GM19023 (cell line): ENCODE results near the gene TRAPPC13.
"Not testable (repeated sequence)": the region's sequence is repeated elsewhere in the genome, so short reads cannot be mapped to it uniquely, and the experiment has no call there.

Experiments used
- ATAC-seq: cut with Tn5 transposase; IDR thresholded peaks from one replicate; pipeline ENCODE4 v1.9.1; 2021; ENCODE audit warnings: mild to moderate bottlenecking, moderate library complexity; ENCODE audit not compliant: unreplicated experiment

Gene TRAPPC13, protein sequence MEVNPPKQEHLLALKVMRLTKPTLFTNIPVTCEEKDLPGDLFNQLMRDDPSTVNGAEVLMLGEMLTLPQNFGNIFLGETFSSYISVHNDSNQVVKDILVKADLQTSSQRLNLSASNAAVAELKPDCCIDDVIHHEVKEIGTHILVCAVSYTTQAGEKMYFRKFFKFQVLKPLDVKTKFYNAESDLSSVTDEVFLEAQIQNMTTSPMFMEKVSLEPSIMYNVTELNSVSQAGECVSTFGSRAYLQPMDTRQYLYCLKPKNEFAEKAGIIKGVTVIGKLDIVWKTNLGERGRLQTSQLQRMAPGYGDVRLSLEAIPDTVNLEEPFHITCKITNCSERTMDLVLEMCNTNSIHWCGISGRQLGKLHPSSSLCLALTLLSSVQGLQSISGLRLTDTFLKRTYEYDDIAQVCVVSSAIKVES

DNA sequence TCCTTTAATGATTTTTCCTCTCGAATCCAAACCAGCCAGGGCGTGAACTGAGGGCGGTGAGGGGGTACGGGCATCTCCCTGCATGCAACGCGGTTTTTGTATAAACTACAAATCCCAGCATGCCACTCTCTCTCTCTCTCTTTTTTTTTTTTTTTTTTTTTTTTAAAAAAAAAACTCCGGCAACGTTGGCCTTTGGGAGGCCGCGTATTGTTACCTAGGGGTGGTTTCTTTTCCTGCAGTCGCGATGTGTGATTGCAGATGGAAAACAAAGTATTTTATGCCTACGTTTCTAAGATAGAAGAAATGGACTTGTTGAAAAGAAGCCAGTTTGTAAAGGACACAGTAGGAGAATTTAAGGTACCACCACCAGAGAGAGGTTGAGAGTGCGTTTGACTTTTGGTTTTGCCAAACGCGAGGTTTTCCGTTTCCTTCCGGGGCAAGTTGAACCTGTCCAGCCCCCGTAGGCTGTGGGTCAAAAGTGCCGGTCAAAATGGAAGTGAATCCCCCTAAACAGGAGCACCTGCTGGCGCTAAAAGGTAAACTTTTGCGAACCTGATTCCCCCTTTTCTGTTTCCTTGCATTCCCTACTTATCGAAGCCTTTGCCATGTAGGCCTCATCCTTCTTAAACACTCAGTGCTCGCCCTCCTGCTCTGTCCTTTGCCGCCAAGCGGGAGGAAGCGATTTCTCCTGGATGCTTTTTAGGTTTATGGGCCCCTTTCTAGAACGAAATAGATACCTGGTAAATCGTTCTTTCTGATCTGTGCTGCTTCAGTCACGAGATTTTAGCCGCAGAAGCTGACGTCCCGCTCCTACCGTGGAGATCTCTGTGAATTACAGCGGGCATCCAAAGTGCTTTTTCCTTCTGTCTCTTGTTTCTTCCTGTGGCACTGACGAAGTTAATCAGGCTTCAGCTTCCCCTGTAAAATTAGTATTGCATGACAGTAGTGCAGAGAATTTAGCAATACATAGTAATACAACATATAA is at the start of gene TRAPPC13, which contains the start of gene SHLD3:
Gene TRAPPC13 (plus strand): TSS at position 457 of the 985 bp plus-strand sequence. CDS start 34 bp downstream, at position 491.
Gene SHLD3 (plus strand): TSS at position 457 of the 985 bp plus-strand sequence. CDS start 4,561 bp downstream, outside the sequence.
- ATAC-seq, result peak; percentile 75

DNA sequence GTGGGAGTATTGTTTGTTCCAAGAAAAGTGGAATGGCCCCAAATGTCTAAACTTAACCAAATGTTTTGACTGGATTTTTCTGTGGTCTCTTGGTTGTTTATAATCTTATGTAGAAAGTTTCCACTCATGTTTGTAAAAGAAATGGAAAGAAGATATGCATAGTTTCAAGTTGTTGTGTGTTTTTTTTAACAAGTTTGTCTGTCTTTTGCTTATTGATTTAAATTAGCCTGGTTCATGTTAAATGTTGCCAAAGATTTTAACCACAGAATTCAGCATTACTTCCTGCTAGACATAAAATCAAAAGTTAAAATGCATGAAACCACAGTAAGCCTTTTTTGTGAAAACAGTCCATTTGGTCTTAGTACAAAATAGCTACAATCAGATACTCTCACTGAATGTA is 47.7 kb upstream of the TRAPPC13 start:
- ATAC-seq, result no peak

DNA sequence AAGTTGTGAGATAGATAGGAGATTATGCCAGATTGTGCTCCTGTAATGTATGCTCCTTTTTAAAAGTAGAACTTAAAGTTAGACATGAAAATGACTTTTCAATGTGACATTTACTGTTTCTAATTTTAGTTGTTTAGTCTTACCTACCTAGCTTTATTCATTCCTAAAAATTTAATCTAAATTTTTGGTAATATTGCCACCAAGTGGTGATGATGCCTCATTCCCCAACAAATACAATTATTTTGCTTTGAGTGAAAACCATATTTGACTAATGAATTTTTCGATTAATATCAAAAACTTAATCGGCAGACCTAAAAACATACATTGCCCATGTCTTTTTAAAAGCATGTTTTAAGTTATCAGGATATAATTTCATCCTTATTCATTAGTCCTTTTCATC is 36.1 kb upstream of the TRAPPC13 start:
- ATAC-seq, result no peak

DNA sequence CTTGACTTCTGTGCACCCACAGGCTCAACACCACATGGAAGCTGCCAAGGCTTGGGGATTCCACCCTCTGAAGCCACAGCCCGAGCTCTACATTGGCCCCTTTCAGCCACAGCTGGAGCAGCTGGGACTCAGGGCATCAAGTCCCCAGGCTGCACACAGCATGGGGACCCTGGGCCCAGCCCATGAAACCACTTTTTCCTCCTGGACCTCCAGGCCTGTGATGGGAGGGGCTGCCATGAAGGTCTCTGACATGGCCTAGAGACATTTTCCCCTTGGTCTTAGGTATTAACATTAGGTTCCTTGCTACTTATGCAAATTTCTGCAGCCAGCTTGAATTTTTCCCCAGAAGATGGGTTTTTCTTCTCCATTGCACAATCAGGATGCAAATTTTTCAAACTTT is 23.1 kb upstream of the TRAPPC13 start:
- ATAC-seq, result not testable (repeated sequence)

DNA sequence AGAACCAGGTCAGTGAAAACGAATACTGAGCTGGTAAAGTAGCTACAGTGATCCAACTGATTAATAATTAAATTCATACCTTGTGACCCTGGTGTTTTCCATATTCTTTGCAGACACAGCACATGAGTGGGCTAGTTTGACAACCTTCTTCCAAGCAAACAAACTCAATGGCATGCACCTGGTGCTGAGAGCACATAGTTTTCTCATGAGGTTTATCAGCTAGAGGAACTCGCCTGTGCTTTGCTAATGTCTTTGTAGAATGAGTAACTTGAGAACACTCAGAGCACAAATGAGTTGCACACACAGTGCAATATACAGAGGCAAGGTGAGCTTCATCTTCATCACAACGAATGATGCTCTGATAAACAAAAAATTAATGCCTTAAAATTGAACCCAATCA is 13.3 kb upstream of the TRAPPC13 start:
- ATAC-seq, result no peak

DNA sequence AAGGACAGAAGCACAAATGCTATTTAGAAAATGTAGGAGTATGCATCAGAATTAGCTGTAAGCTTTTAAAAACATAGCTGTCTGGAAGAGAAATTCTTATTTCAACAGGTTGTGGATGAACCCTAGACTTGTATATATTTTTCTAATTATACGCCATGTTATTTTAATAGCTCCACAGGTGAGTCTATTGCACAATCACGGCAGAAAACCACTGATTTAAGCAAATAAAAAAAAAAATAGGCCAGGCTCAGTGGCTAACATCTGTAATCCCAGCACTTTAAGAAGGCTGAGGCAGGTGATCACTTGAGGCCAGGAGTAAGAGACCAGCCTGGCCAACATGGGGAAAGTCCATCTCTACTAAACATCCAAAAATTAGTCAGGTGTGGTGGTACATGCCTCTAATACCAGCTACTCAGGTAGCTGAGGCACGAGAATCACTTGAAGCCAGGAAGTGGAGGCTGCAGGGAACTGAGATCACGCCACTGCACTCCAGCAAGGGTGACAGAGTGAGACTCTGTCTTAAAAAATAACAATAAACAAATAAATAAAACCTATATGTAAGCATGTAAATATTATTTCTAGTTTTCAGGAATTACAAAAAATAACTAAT is 12.4 kb upstream of the TRAPPC13 start:
- no peak for ATAC-seq

DNA sequence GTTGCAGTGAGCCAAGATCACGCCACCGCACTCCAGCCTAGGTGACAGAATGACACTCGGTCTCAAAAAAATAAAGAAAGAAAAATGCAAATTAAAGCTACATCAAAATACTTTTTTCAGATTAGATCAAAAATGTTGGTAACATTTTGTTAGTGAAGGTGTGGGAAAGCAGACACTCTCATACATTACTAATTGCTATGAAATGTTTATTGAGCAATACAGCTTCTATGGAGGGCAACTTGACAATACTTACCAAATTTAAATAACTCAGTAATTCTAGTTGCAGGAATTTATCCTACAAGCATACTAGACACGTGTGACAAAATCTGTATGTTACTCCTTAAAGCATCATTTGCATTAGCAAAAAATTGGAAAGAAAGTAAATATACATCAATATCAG is 4.8 kb upstream of the TRAPPC13 start:
- ATAC-seq, result no peak

DNA sequence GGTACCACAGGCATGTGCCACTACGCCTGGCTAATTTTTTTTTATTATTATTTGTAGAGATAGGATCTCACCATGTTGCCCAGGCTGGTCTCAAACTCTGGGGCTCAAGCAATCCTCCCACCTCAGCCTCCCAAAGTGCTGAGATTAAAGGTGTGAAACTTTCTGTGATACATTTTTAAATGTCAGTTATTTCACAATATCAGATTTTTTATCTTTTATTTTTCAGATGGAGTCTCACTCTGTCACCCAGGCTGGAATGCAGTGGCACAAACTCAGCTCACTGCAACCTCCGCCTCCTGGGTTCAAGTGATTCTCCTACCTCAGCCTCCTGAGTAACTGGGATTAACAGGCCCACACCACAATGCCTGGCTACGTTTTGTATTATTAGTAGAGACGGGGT is 2.9 kb upstream of the TRAPPC13 start:
- ATAC-seq, result not testable (repeated sequence)

DNA sequence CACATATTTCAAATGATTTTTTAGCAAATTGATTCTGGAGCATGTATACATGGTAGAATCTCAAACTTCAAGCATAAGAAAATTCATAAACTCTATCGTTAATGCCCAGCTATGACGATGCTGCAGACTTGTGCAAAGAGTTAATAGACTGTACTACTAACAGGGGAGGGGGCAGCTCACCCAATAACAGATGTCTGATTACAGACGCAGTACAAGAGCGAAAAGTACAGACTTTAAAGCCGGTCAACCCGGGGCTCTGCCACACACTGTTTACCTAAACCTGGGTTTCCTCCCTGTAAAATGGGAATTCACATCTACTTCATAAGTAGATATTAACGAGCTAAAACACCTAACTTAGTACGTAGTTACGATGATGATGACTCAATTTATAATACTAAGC is 1.3 kb upstream of the TRAPPC13 start:
- no peak for ATAC-seq

DNA sequence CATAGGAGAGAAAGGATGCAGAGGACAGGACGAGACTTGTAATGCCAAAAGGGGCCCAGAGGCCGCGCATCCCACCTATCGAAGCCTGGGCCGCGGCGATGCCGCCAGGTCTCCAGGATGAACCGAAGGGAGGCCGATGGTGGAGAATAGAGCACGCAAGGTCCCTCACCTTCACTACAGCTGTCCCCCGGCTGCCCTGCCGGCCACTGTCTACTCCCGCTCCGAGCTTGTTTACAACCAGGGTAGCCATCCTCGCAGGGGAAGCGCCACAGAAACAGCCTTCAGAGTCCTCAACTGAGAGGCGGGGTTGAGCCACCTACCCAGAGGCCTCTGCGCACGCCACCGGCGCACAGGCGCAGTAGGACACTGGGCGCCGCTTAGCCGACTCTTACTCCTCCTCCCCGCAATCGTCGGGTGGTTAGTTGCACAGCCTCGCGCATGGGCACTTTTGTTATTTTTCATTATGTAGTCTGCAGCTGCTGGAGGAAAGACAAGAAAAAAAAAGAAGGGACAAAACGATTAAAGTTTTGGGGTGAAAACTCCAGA is 729 bp upstream of the TRAPPC13 start, which contains the start of gene TRIM23:
Gene TRIM23 (minus strand): TSS at position 309 of the 546 bp plus-strand sequence. CDS start 59 bp downstream, at position 250.
- ATAC-seq, result peak; percentile 96

DNA sequence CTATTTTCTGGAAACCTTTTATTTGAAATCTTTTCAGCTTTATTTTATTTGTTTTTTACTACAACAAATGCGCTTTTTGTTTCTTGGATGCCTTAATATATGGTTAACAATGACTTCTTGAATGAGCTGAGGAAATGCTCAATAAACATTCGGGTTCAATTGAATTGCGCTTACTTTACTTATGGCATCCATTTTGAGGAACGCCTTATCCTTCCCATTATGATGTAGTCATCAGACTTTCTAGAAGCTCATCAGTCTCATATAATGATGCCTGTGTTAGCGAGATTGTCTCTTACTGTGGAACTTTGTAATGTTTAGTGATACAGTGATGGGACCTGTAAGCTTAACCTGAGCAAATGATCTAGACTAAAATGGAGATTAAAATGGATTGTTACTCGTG is 916 bp downstream of the TRAPPC13 start:
- ATAC-seq, result no peak

DNA sequence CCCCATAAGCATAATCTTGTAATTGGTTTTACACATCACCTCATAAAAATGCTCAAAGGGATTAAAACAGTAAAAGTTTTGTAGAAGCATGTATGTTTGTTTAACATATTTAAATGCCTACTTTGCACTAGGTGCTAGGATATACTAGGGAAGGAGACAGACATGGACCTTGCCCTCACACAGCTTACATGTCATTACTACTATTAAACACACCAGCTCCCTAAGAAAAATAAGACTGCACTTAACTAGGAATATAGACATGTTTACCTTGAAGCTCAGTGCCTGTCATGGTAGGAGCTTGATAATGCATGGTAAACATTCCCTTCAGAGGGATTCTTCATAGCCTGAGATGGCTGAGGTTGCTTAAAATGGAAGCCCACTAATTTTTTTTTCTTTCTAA is 6.2 kb downstream of the TRAPPC13 start:
- ATAC-seq, result no peak

DNA sequence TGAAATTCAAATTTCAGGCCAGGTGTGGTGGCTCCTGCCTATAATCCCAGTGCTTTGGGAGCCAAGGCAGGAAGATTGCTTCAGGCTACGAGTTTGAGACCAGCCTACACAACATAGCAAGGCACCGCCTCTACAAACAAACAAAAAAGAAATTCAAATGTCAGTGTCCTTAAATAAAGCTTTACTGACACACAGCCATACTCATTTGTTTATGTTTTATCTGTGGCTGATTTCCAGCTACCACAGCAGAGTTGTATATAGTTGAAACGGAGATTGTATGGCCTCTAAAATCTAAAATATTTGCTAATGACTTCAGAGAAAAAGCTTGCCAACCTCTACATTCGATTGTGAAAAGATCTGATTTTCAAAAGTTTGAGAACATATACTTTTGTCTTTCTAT is 15.4 kb downstream of the TRAPPC13 start:
- ATAC-seq, result no peak

DNA sequence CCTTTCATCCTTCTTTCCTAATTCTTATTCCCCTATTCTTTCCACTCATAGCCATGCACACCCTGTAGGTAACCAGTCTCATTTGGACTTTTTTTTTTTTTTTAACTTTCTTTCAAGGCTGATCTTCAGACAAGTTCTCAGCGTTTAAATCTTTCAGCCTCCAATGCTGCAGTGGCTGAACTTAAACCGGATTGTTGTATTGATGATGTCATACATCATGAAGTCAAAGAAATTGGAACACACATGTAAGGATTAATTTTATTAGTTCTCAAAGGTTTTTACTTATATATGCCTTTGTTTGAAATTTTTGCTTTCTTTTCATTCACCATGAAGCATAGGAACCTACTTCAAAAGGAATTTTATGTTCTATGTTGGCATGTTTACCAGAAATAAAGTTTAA is 22.1 kb downstream of the TRAPPC13 start:
- no peak for ATAC-seq

DNA sequence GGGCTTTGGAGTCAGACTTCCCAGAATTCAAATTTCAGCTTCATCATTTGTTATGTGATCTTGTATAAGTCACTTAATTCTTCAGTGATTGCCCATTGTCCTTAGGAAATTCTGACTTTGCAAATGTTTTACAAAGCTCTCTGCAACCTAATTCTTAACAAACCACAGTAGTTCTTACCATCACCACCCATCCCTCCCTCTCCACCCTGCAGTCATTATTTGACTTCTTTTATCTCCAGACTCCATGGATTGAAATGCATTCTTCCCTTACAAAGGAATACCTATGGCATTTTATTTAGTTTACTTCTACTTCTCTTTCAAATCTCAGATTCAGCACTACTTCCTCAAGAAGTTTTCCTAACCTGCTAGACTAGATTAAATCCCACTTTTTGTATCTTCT is 23.1 kb downstream of the TRAPPC13 start:
- no peak for ATAC-seq

DNA sequence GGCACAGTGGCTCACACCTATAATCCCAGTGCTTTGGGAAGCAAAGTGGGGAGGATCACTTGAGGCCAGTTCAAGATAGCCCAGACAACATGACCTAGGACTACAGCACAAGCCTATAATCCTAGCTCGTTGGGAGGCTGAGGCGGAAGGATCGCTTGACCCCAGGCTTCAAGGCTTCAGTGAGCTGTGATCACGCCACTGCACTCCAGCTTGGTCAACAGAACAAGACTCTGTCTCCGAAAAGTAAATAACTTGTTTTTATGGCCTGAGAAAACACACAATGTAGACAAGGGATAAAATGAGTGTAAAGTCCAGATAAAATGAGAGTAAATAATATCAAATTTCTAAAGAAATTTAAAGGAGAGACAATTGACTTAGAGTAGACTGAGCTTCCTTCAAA is 26.3 kb downstream of the TRAPPC13 start:
- no peak for ATAC-seq

DNA sequence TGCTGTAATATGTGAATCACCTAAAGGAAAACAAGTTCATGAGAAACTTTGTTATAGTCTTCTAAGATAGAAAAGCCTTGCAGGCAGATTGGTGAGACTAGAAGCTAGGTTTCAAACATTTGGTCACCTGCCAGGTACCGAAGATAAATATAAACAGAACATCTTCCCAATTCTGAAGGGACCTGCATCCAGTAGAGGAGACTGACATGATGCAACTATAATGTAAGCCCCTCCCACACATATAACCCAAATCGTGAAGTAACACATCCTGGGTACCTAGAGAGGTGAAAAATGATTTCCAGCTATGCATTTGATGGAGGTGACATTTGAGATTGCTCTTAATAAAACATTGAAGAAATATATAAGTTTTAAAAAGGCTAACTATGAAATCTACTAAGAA is 29.9 kb downstream of the TRAPPC13 start:
- ATAC-seq, result no peak

DNA sequence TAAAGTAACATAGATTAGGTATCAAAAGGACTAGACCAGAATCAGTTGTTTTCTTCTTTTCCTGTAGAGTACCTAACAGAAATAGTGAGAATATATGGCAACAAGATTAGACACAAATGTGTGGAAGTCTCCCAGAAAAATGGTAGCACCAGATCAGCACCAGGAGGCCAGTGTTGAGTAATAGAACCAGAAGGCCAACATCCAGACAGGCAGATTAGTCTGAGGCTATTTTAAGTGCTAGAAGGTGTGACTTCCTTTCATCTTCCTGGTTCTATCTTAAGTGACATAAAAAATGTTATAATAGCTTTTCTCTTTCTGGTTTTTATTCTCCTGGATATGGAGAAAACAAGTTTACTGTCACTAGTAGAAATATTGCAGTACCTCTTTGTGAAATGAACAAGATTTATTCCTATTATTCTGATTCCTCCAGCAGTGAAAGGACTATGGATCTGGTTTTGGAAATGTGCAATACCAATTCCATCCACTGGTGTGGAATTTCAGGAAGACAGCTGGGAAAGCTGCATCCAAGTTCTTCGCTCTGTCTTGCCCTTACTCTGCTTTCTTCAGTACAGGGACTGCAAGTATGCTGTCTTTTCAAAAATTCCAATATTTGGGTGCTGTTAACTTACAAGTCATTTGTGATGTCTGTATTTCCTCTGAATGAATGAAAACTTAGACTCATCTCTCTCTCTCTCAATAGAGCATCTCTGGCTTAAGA is 39.1 kb downstream of the TRAPPC13 start:
- ATAC-seq, result no peak

DNA sequence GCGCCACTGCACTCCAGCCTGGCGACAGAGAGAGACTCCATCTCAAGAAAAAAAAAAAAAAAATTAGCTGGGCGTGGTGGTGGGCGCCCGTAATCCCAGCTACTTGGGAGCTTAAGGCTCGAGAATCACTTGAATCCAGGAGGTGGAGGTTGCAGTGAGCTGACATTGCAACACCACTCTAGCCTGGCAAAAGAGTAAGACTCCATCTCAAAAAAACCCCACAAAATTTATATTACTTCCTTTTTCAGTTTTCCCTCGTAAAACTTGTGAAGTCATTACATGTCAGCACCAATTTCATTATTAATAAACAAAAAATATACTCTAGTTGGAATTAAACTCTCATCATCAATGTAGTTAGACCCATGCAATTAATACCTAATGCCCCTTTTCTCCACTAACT is 43.9 kb downstream of the TRAPPC13 start:
- ATAC-seq, result no peak

DNA sequence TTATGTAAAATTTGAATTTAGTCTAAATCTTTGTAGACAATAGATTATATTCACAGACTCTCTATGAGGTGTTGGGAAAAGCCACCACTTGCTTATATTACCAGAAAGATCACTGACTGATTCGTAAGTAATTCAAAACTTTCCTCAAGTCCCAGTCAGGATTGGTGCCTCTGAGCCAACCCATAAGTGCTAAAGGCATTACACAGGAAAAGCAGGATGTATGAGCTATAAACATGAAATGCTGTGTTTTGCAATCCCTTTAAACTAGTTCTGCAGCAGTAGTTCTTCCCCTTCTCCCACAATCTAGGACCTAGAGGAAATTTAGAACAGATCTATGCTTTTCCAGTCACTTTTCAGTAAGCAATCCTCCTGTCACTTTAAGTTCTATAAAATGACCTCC is 48.0 kb downstream of the TRAPPC13 start:
- ATAC-seq, result no peak
